ENCODE results near the gene GDPD5.

Gene GDPD5

GRCh38 chr11:75502138-75502537 lies 23.6 kb downstream of the GDPD5 start:
- Histone ChIP-seq H3K79me2 (ENCODE audit: insufficient read depth, low read length) (no peaks in the 10 kb centered on the region), H3K36me3 (ENCODE audit: insufficient read depth, low read length) (no peaks in the 10 kb centered on the region), H3K9ac (ENCODE audit: low read depth, low read length) (no peak overlapping the region), H2AFZ (ENCODE audit: low read depth, low read length) (no peak overlapping the region), H3K4me3 (ENCODE audit: low read depth in 1 of 2, low read length in 2 of 2) (no peak overlapping the region), H3K27ac (ENCODE audit: low read length) (no peak overlapping the region), H3K27me3 (ENCODE audit: insufficient read depth, low read length, poor library complexity) (no peaks in the 10 kb centered on the region), H4K20me1 (ENCODE audit: insufficient read depth, low read length) (0 out of 2 replicates have a peak, but pooled peaks cover 4% of the 10 kb centered on the region), H3K9me3 (ENCODE audit: insufficient read depth, low read length, severe bottlenecking) (no peaks in the 10 kb centered on the region), H3K4me2 (ENCODE audit: insufficient read depth, low read length) (no peak overlapping the region), H3K4me1 (ENCODE audit: insufficient read depth, low read length) (no peaks in the 10 kb centered on the region)
- no peak for DNase-seq
- TF ChIP-seq EZH2 (IDR thresholded peaks at IDR 0.05; ENCODE audit: borderline replicate concordance, low read depth, low read length, severe bottlenecking) (no peak), CTCF (IDR thresholded peaks at IDR 0.05; ENCODE audit: borderline replicate concordance, extremely low read depth, low read length, poor library complexity, severe bottlenecking) (no peak)
- no peak for ATAC-seq (ENCODE audit: insufficient read depth, low read depth)

- no peaks in the 10 kb centered on the region for H3K27me3 ChIP-seq (ENCODE audit: insufficient read depth, low read length, poor library complexity)
- no peaks in the 10 kb centered on the region for H3K9me3 ChIP-seq (ENCODE audit: insufficient read depth, low read length, severe bottlenecking)
- no peak overlapping the region for H3K9ac ChIP-seq (ENCODE audit: low read depth, low read length)
- H3K79me2 ChIP-seq (ENCODE audit: insufficient read depth, low read length) = no peaks in the 10 kb centered on the region
- H3K4me3 ChIP-seq (ENCODE audit: low read depth in 1 of 2, low read length in 2 of 2) = no peak overlapping the region
- TF ChIP-seq EZH2 (IDR thresholded peaks at IDR 0.05; ENCODE audit: borderline replicate concordance, low read depth, low read length, severe bottlenecking) (no peak), CTCF (IDR thresholded peaks at IDR 0.05; ENCODE audit: borderline replicate concordance, extremely low read depth, low read length, poor library complexity, severe bottlenecking) (no peak)
- H4K20me1 ChIP-seq (ENCODE audit: insufficient read depth, low read length) = 0 out of 2 replicates have a peak, but pooled peaks cover 4% of the 10 kb centered on the region
- DNase-seq (no peak), ATAC-seq (ENCODE audit: insufficient read depth, low read depth) (no peak)
- no peaks in the 10 kb centered on the region for H3K36me3 ChIP-seq (ENCODE audit: insufficient read depth, low read length)
- no peak overlapping the region for H3K27ac ChIP-seq (ENCODE audit: low read length)
- no peaks in the 10 kb centered on the region for H3K4me1 ChIP-seq (ENCODE audit: insufficient read depth, low read length)
- no peak overlapping the region for H2AFZ ChIP-seq (ENCODE audit: low read depth, low read length)
- no peak overlapping the region for H3K4me2 ChIP-seq (ENCODE audit: insufficient read depth, low read length)
Measured at GRCh38 chr11:75500742-75501141, 25.0 kb downstream of the GDPD5 start.

- no peak overlapping the region for H3K27ac ChIP-seq (ENCODE audit: low read length)
- H3K36me3 ChIP-seq (ENCODE audit: insufficient read depth, low read length) = no peaks in the 10 kb centered on the region
- DNase-seq (no peak), ATAC-seq (ENCODE audit: insufficient read depth, low read depth) (no peak)
- no peak overlapping the region for H3K4me3 ChIP-seq (ENCODE audit: low read depth in 1 of 2, low read length in 2 of 2)
- no peaks in the 10 kb centered on the region for H3K4me1 ChIP-seq (ENCODE audit: insufficient read depth, low read length)
- no peaks in the 10 kb centered on the region for H3K79me2 ChIP-seq (ENCODE audit: insufficient read depth, low read length)
- no peaks in the 10 kb centered on the region for H3K27me3 ChIP-seq (ENCODE audit: insufficient read depth, low read length, poor library complexity)
- H2AFZ ChIP-seq (ENCODE audit: low read depth, low read length) = no peak overlapping the region
- no peak overlapping the region for H3K4me2 ChIP-seq (ENCODE audit: insufficient read depth, low read length)
- H4K20me1 ChIP-seq (ENCODE audit: insufficient read depth, low read length) = 0 out of 2 replicates have a peak, but pooled peaks cover 4% of the 10 kb centered on the region
- TF ChIP-seq CTCF (IDR thresholded peaks at IDR 0.05; ENCODE audit: borderline replicate concordance, extremely low read depth, low read length, poor library complexity, severe bottlenecking) (no peak), EZH2 (IDR thresholded peaks at IDR 0.05; ENCODE audit: borderline replicate concordance, low read depth, low read length, severe bottlenecking) (no peak)
- H3K9ac ChIP-seq (ENCODE audit: low read depth, low read length) = no peak overlapping the region
- H3K9me3 ChIP-seq (ENCODE audit: insufficient read depth, low read length, severe bottlenecking) = no peaks in the 10 kb centered on the region
Measured at GRCh38 chr11:75499423-75500190, 26.1 kb downstream of the GDPD5 start.
